PC-3 (cell line): Measurements from ENCODE around the gene GLRX.

Experiments used
- EZH2 ChIP-seq: fragments of 300-600 bp; sonication (generic); IDR thresholded peaks from one replicate; pipeline ENCODE4 v1.6.1; 2017; ENCODE audit warnings: antibody characterized with exemption, mild to moderate bottlenecking, low read length; ENCODE audit not compliant: unreplicated experiment
- EZH2phosphoT487 ChIP-seq: fragments of 300-600 bp; sonication (generic); IDR thresholded peaks from 2 replicates; pipeline ENCODE4 v1.6.1; 2018; ENCODE audit warnings: mild to moderate bottlenecking, antibody characterized with exemption, low read length, borderline replicate concordance
- TF ChIP-seq, protein P1 (sequence below): fragments of 300-600 bp; sonication (generic); conservative IDR thresholded peaks from 2 replicates; pipeline ENCODE4 v1.5.1; 2017; ENCODE audit warnings: antibody characterized with exemption, low read depth, mild to moderate bottlenecking, low read length

DNA sequence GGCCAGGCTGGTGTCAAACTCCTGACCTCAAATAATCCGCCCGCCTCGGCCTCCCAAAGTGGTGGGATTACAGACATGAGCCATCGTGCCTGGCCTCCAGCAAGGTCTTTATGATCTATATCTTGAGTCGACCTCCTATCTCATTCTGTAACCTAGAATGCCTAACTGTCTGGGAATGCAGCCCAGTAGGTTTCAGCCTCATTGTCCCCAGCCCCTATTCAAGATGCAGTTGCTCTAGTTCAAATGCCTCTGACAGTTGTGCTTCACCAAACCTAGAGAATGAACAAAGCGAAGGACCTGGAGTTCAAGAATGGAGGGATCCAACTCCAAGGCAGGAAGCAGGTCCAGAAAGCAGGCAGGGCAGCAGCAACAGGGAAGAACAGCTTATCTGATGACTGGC is 30.8 kb downstream of the GLRX start:
- TF ChIP-seq, protein P1, sequence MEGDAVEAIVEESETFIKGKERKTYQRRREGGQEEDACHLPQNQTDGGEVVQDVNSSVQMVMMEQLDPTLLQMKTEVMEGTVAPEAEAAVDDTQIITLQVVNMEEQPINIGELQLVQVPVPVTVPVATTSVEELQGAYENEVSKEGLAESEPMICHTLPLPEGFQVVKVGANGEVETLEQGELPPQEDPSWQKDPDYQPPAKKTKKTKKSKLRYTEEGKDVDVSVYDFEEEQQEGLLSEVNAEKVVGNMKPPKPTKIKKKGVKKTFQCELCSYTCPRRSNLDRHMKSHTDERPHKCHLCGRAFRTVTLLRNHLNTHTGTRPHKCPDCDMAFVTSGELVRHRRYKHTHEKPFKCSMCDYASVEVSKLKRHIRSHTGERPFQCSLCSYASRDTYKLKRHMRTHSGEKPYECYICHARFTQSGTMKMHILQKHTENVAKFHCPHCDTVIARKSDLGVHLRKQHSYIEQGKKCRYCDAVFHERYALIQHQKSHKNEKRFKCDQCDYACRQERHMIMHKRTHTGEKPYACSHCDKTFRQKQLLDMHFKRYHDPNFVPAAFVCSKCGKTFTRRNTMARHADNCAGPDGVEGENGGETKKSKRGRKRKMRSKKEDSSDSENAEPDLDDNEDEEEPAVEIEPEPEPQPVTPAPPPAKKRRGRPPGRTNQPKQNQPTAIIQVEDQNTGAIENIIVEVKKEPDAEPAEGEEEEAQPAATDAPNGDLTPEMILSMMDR: no peak
- no peak for TF ChIP-seq EZH2phosphoT487
- no peak for TF ChIP-seq EZH2
